Measurements from ENCODE around the gene ZNF77. TPM values are rescaled to one million over a fixed set of nuclear protein-coding genes. Genes with fewer than 3 reads are reported as not detected.

ZNF77 gene
- 5.0 and 5.6 TPM in 2 replicates for total RNA-seq

GRCh38 chr19:2944775-2945574, at the start of gene ZNF77:
ZNF77 (minus strand) TSS chr19:2944971; CDS start chr19:2944840, 131 bp downstream.

GRCh38 chr19:2977001-2977745, 32.4 kb upstream of the ZNF77 start, which contains the start of gene TLE6:
TLE6 (plus strand) TSS chr19:2977564; CDS start chr19:2978234, 670 bp downstream.

GRCh38 chr19:2900296-2901252, 44.2 kb downstream of the ZNF77 start, which contains the start of gene ZNF57:
ZNF57 (plus strand) TSS chr19:2900928; CDS start chr19:2901046, 118 bp downstream.

Other genes starting within 250 kb of the ZNF77 start
- gene GNG7, start 242.3 kb downstream of the ZNF77 start, total RNA-seq = 0.22 and 0.27 TPM in 2 replicates
- 0.13 and 0.14 TPM in 2 replicates for gene DIRAS1, start 223.6 kb downstream of the ZNF77 start, total RNA-seq
- gene SLC39A3, start 205.0 kb downstream of the ZNF77 start, total RNA-seq = 18.9 and 24.3 TPM in 2 replicates
- 68.1 and 68.2 TPM in 2 replicates for gene SGTA, start 161.7 kb downstream of the ZNF77 start, total RNA-seq
- 110 and 146 TPM in 2 replicates for gene THOP1, start 159.5 kb downstream of the ZNF77 start, total RNA-seq
- gene ZNF554, start 125.1 kb downstream of the ZNF77 start, total RNA-seq = 2.0 and 3.5 TPM in 2 replicates
- 6.0 TPM in 2 replicates for gene ZNF555, start 103.5 kb downstream of the ZNF77 start, total RNA-seq
- not detected in 2 replicates for gene ZNF556, start 77.6 kb downstream of the ZNF77 start, total RNA-seq
- 3.9 and 5.6 TPM in 2 replicates for gene ZNF57, start 44.0 kb downstream of the ZNF77 start, total RNA-seq
- gene TLE6, start 32.6 kb upstream of the ZNF77 start, total RNA-seq = 0.93 and 1.6 TPM in 2 replicates
- gene TLE2, start 84.3 kb upstream of the ZNF77 start, total RNA-seq = 12.3 and 13.7 TPM in 2 replicates
- 146 and 209 TPM in 2 replicates for gene TLE5, start 117.5 kb upstream of the ZNF77 start, total RNA-seq
- gene GNA11, start 149.4 kb upstream of the ZNF77 start, total RNA-seq = 77.7 and 86.6 TPM in 2 replicates
- 0.07 and 0.13 TPM in 2 replicates for gene GNA15, start 191.1 kb upstream of the ZNF77 start, total RNA-seq
- gene S1PR4, start 233.8 kb upstream of the ZNF77 start, total RNA-seq = 0.27 and 1.4 TPM in 2 replicates
- gene NCLN, start 241.0 kb upstream of the ZNF77 start, total RNA-seq = 44.0 and 68.3 TPM in 2 replicates